Stimulated activated CD4-positive, alpha-beta T cell treated with anti-CD3 and anti-CD28 coated beads, Interleukin-1b, Interleukin-23, amount 100 ng/mL, for 1 hour (primary cell): ENCODE data around the gene FCGR3A.

ENCODE experiments used
- DNase-seq, 2 donors: peaks; one replicate each; pipeline ENCODE4 v3.0.0-alpha.2; 2020; ENCODE audit warnings: low read depth in 2 of 2

FCGR3A gene

GRCh38 chr1:161502641-161503393, 46.8 kb downstream of the FCGR3A start:
- DNase-seq = no peak

DNA sequence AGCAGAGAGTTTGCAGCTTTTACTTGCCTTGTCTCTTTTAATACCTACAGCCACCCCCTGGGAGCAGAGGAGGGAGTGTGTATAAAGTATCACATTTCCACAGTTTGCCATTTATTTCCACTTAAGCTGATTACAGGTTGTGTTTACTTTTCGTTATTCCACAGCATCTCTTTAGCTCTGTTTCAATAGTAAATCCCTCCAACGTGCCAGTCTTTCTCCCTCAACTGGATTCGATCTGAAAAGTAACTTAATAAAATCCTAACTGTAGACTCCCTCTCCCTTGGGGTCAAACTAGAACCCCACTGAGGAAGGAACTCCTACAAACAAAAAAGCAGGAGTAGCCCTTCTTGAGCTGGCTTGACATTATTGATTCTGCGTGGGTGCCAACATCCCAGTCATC, 47.4 kb downstream of the FCGR3A start:
- DNase-seq = no peak

- DNase-seq = no peak
Observed at GRCh38 chr1:161501234-161501633, 48.4 kb downstream of the FCGR3A start.

GRCh38 chr1:161499099-161500039, 50.2 kb downstream of the FCGR3A start:
- DNase-seq = no peak

- DNase-seq = no peak
Observed at GRCh38 chr1:161498646-161499045, 51.0 kb downstream of the FCGR3A start.

DNA sequence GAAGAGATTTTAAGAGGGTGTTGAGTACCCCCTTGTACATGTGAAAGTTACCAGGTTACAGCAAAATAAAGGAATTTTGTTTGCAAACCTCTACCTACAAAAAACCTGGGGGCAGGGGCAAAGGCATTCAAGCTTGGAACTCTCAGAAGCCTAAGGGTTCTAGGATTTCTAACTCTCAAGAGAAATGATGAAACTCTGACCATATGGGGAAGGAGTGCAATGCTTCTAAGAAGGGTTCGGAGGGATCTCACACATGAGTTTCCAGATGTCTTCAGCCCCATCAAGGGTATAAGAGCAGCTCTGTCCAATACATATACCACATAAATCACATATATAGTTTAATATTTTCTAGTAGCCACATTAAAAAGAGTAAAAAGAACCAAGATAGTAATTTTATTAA, 51.7 kb downstream of the FCGR3A start:
- no peak for DNase-seq

GRCh38 chr1:161495490-161495889, 54.1 kb downstream of the FCGR3A start:
- DNase-seq = no peak

- no peak for DNase-seq
Observed at GRCh38 chr1:161494091-161494735, 55.4 kb downstream of the FCGR3A start.

DNA sequence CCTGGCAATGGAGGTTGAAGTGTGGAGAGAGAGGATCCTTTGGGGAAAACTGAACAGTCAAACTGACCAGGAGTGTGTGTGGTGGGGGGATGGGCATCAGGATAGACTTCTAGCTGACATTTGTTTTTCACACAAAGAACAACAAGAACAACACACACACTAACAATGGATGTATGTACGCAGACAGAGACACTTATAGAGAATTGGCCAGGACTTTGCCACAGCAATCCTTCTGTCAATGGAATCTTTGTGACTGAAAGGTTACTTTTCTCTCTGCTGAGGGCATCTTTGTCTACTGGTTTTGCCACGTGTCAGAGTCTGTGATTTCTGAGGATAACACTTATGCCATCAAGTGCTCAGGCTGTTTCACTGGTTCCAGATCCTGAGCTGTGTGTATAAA, 56.8 kb downstream of the FCGR3A start:
- DNase-seq = no peak
